GM23338 (cell line): ENCODE measurements around the gene NR1I2. TPM values are rescaled to one million over a fixed set of nuclear protein-coding genes. Genes with fewer than 3 reads are reported as not detected.

Source experiments
- ATAC-seq: fragments of 200-7000 bp; cut with Tn5 transposase; 3 replicates; pipeline ENCODE4 v1.9.1; 2020
- DNase-seq: peaks from one replicate; pipeline ENCODE4 v3.0.0-alpha.2; 2015; ENCODE audit warnings: low spot score
- H2AFZ ChIP-seq: fragments of 200-600 bp; sonication (generic); 2 replicates; pipeline ENCODE4 v1.8.0; 2016; ENCODE audit warnings: antibody characterized with exemption, mild to moderate bottlenecking, moderate library complexity
- H3F3A ChIP-seq: fragments of 200-600 bp; sonication (generic); replicated peaks from 2 replicates; pipeline ENCODE4 v1.8.0; 2017; ENCODE audit warnings: antibody characterized with exemption, mixed run types, low read depth
- H3K27ac ChIP-seq: fragments of 200-600 bp; sonication (generic); 2 replicates; pipeline ENCODE4 v1.6.1; 2016; ENCODE audit warnings: low read depth
- H3K27me3 ChIP-seq: fragments of 200-600 bp; sonication (generic); 2 replicates; pipeline ENCODE4 v1.8.0; 2016; ENCODE audit warnings: mild to moderate bottlenecking, mixed run types, moderate library complexity; ENCODE audit not compliant: insufficient read depth
- H3K36me3 ChIP-seq: fragments of 200-600 bp; sonication (generic); 2 replicates; pipeline ENCODE4 v1.8.0; 2016; ENCODE audit warnings: mild to moderate bottlenecking; ENCODE audit not compliant: insufficient read depth
- H3K4me1 ChIP-seq: fragments of 200-600 bp; sonication (generic); 2 replicates; pipeline ENCODE4 v1.8.0; 2016; ENCODE audit warnings: mild to moderate bottlenecking, moderate library complexity; ENCODE audit not compliant: insufficient read depth
- H3K4me2 ChIP-seq: fragments of 200-600 bp; sonication (generic); 2 replicates; pipeline ENCODE4 v1.7.1; 2017; ENCODE audit warnings: mixed run types
- H3K4me3 ChIP-seq: fragments of 200-600 bp; sonication (generic); 2 replicates; pipeline ENCODE4 v1.6.1; 2016; ENCODE audit warnings: mixed run types
- H3K79me2 ChIP-seq: fragments of 200-600 bp; sonication (generic); replicated peaks from 2 replicates; pipeline ENCODE4 v1.8.0; 2017; ENCODE audit warnings: mild to moderate bottlenecking; ENCODE audit not compliant: insufficient read depth
- H3K9me2 ChIP-seq: fragments of 200-600 bp; sonication (generic); 2 replicates; pipeline ENCODE4 v1.8.0; 2017; ENCODE audit not compliant: insufficient read depth
- H4K20me1 ChIP-seq: fragments of 200-600 bp; sonication (generic); replicated peaks from 2 replicates; pipeline ENCODE4 v1.8.0; 2017; ENCODE audit warnings: mild to moderate bottlenecking; ENCODE audit not compliant: insufficient read depth
- H3K27ac Mint-ChIP-seq: 2 replicates; pipeline ENCODE4 v1.8.0; 2020; ENCODE audit warnings: inconsistent platforms, mild to moderate bottlenecking, moderate library complexity, mixed read lengths
- H3K27me3 Mint-ChIP-seq: 3 replicates; pipeline ENCODE4 v1.8.0; 2022; ENCODE audit warnings: low read depth, mild to moderate bottlenecking, moderate library complexity, mixed read lengths, inconsistent platforms; ENCODE audit not compliant: insufficient read depth, poor library complexity
- H3K36me3 Mint-ChIP-seq: 3 replicates; pipeline ENCODE4 v1.8.0; 2021; ENCODE audit warnings: low read depth, mild to moderate bottlenecking, inconsistent platforms, moderate library complexity, mixed read lengths
- H3K4me1 Mint-ChIP-seq: 3 replicates; pipeline ENCODE4 v1.8.0; 2020; ENCODE audit warnings: mild to moderate bottlenecking, inconsistent platforms, mixed read lengths
- H3K4me3 Mint-ChIP-seq: 3 replicates; pipeline ENCODE4 v1.8.0; 2021; ENCODE audit warnings: moderate library complexity, mild to moderate bottlenecking, inconsistent platforms, mixed read lengths
- H3K9me3 Mint-ChIP-seq: 3 replicates; pipeline ENCODE4 v1.8.0; 2020; ENCODE audit warnings: moderate library complexity, mild to moderate bottlenecking, inconsistent platforms, mixed read lengths
- EZH2phosphoT487 ChIP-seq: fragments of 200-600 bp; sonication (generic); IDR thresholded peaks from one replicate; pipeline ENCODE4 v1.8.1; 2018; ENCODE audit warnings: antibody characterized with exemption; ENCODE audit not compliant: unreplicated experiment
- polyA plus RNA-seq: library from polyadenylated mRNA; unstranded; fragments of >200 nt; fragmentation: Nextera tagmentation; extraction: Ambion mirVana; gene quantifications from 2 replicates; pipeline ENCODE4 v1.2.1, GENCODE V29; 2016
- total RNA-seq: library from RNA; depleted of rRNA; stranded (reverse); fragments of >200 nt; shearing (Covaris generic); gene quantifications from 2 replicates; pipeline ENCODE4 v1.2.3, GENCODE V29; 2014
- TF ChIP-seq, protein P1 (sequence below): fragments of 250-450 bp; sonication (Bioruptor Pico); IDR thresholded peaks from 2 replicates; pipeline ENCODE4 v1.5.0; 2020; ENCODE audit warnings: mild to moderate bottlenecking, moderate library complexity
- TF ChIP-seq, protein P2 (sequence below): IDR thresholded peaks from one replicate; pipeline ENCODE4 v1.6.1; 2018; ENCODE audit warnings: antibody characterized with exemption; ENCODE audit not compliant: unreplicated experiment
- TF ChIP-seq, protein P3 (sequence below), 2 experiments: fragments of 200-600 bp in 1 of 2; sonication (generic) in 1 of 2; conservative IDR thresholded peaks; 2 replicates each; pipeline versions ENCODE4 v1.5.1 to v1.6.1; 2016 to 2017; ENCODE audit warnings: antibody characterized with exemption in 2 of 2, low read depth in 2 of 2, mild to moderate bottlenecking in 2 of 2, moderate library complexity in 1 of 2
- TF ChIP-seq, protein P4 (sequence below): IDR thresholded peaks from 2 replicates; pipeline ENCODE4 v1.6.1; 2016; ENCODE audit warnings: antibody characterized with exemption

NR1I2 gene
- total and polyA plus RNA-seq, 2 experiments from 2014 or later: 0.89 to 4.4 TPM

GRCh38 chr3:119782460-119782859, 559 bp downstream of the NR1I2 start (continued):
- TF ChIP-seq, protein P1, sequence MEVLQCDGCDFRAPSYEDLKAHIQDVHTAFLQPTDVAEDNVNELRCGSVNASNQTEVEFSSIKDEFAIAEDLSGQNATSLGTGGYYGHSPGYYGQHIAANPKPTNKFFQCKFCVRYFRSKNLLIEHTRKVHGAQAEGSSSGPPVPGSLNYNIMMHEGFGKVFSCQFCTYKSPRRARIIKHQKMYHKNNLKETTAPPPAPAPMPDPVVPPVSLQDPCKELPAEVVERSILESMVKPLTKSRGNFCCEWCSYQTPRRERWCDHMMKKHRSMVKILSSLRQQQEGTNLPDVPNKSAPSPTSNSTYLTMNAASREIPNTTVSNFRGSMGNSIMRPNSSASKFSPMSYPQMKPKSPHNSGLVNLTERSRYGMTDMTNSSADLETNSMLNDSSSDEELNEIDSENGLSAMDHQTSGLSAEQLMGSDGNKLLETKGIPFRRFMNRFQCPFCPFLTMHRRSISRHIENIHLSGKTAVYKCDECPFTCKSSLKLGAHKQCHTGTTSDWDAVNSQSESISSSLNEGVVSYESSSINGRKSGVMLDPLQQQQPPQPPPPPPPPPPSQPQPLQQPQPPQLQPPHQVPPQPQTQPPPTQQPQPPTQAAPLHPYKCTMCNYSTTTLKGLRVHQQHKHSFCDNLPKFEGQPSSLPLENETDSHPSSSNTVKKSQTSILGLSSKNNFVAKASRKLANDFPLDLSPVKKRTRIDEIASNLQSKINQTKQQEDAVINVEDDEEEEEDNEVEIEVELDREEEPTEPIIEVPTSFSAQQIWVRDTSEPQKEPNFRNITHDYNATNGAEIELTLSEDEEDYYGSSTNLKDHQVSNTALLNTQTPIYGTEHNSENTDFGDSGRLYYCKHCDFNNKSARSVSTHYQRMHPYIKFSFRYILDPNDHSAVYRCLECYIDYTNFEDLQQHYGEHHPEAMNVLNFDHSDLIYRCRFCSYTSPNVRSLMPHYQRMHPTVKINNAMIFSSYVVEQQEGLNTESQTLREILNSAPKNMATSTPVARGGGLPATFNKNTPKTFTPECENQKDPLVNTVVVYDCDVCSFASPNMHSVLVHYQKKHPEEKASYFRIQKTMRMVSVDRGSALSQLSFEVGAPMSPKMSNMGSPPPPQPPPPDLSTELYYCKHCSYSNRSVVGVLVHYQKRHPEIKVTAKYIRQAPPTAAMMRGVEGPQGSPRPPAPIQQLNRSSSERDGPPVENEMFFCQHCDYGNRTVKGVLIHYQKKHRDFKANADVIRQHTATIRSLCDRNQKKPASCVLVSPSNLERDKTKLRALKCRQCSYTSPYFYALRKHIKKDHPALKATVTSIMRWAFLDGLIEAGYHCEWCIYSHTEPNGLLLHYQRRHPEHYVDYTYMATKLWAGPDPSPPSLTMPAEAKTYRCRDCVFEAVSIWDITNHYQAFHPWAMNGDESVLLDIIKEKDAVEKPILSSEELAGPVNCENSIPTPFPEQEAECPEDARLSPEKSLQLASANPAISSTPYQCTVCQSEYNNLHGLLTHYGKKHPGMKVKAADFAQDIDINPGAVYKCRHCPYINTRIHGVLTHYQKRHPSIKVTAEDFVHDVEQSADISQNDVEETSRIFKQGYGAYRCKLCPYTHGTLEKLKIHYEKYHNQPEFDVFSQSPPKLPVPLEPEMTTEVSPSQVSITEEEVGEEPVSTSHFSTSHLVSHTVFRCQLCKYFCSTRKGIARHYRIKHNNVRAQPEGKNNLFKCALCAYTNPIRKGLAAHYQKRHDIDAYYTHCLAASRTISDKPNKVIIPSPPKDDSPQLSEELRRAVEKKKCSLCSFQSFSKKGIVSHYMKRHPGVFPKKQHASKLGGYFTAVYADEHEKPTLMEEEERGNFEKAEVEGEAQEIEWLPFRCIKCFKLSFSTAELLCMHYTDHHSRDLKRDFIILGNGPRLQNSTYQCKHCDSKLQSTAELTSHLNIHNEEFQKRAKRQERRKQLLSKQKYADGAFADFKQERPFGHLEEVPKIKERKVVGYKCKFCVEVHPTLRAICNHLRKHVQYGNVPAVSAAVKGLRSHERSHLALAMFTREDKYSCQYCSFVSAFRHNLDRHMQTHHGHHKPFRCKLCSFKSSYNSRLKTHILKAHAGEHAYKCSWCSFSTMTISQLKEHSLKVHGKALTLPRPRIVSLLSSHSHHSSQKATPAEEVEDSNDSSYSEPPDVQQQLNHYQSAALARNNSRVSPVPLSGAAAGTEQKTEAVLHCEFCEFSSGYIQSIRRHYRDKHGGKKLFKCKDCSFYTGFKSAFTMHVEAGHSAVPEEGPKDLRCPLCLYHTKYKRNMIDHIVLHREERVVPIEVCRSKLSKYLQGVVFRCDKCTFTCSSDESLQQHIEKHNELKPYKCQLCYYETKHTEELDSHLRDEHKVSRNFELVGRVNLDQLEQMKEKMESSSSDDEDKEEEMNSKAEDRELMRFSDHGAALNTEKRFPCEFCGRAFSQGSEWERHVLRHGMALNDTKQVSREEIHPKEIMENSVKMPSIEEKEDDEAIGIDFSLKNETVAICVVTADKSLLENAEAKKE (CRISPR knock-in tag): no peak
- TF ChIP-seq, protein P2, sequence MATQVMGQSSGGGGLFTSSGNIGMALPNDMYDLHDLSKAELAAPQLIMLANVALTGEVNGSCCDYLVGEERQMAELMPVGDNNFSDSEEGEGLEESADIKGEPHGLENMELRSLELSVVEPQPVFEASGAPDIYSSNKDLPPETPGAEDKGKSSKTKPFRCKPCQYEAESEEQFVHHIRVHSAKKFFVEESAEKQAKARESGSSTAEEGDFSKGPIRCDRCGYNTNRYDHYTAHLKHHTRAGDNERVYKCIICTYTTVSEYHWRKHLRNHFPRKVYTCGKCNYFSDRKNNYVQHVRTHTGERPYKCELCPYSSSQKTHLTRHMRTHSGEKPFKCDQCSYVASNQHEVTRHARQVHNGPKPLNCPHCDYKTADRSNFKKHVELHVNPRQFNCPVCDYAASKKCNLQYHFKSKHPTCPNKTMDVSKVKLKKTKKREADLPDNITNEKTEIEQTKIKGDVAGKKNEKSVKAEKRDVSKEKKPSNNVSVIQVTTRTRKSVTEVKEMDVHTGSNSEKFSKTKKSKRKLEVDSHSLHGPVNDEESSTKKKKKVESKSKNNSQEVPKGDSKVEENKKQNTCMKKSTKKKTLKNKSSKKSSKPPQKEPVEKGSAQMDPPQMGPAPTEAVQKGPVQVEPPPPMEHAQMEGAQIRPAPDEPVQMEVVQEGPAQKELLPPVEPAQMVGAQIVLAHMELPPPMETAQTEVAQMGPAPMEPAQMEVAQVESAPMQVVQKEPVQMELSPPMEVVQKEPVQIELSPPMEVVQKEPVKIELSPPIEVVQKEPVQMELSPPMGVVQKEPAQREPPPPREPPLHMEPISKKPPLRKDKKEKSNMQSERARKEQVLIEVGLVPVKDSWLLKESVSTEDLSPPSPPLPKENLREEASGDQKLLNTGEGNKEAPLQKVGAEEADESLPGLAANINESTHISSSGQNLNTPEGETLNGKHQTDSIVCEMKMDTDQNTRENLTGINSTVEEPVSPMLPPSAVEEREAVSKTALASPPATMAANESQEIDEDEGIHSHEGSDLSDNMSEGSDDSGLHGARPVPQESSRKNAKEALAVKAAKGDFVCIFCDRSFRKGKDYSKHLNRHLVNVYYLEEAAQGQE: no peak

DNA sequence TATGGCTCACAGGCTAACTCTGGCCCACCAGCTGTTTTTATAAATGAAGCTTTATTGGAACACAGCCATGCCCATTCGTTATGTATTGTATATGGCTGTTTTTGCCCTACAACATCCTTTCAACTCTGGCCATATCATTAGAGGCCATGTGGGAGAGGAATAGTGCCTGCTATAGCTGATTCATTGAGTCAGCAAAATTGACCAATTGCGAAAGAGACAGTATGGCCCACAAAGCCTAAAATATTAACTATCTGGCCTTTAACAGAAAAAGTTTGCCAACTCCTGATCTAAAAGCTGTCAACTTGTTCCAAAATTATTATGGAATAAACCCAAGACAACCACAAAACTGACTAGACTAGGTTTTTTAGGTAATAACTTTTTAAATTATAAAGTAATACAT, 1.4 kb downstream of the NR1I2 start:
- Histone ChIP-seq H3K36me3 (no peaks in the 10 kb centered on the region), H2AFZ (no peak overlapping the region), H3F3A (no peaks in the 10 kb centered on the region), H3K9me2 (no peaks in the 10 kb centered on the region), H3K4me3 (no peak overlapping the region), H4K20me1 (no peaks in the 10 kb centered on the region), H3K4me2 (no peak overlapping the region), H3K4me1 (no peaks in the 10 kb centered on the region), H3K27me3 (no peaks in the 10 kb centered on the region), H3K79me2 (no peaks in the 10 kb centered on the region), H3K27ac (no peak overlapping the region)
- no peaks in the 10 kb centered on the region for H3K27me3 Mint-ChIP-seq
- no peaks in the 10 kb centered on the region for H3K4me1 Mint-ChIP-seq
- no peak overlapping the region for H3K27ac Mint-ChIP-seq
- DNase-seq (no peak), ATAC-seq (no peak)
- H3K9me3 Mint-ChIP-seq: no peaks in the 10 kb centered on the region; the same call in 2 of the 3 replicates
- H3K4me3 Mint-ChIP-seq: no peak overlapping the region
- H3K36me3 Mint-ChIP-seq: no peaks in the 10 kb centered on the region
- TF ChIP-seq, protein P3, sequence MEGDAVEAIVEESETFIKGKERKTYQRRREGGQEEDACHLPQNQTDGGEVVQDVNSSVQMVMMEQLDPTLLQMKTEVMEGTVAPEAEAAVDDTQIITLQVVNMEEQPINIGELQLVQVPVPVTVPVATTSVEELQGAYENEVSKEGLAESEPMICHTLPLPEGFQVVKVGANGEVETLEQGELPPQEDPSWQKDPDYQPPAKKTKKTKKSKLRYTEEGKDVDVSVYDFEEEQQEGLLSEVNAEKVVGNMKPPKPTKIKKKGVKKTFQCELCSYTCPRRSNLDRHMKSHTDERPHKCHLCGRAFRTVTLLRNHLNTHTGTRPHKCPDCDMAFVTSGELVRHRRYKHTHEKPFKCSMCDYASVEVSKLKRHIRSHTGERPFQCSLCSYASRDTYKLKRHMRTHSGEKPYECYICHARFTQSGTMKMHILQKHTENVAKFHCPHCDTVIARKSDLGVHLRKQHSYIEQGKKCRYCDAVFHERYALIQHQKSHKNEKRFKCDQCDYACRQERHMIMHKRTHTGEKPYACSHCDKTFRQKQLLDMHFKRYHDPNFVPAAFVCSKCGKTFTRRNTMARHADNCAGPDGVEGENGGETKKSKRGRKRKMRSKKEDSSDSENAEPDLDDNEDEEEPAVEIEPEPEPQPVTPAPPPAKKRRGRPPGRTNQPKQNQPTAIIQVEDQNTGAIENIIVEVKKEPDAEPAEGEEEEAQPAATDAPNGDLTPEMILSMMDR (conservative IDR thresholded peaks at IDR 0.05; ENCODE audit: low read depth in 2 of 2): no peak
- no peak for TF ChIP-seq EZH2phosphoT487
- TF ChIP-seq, protein P4, sequence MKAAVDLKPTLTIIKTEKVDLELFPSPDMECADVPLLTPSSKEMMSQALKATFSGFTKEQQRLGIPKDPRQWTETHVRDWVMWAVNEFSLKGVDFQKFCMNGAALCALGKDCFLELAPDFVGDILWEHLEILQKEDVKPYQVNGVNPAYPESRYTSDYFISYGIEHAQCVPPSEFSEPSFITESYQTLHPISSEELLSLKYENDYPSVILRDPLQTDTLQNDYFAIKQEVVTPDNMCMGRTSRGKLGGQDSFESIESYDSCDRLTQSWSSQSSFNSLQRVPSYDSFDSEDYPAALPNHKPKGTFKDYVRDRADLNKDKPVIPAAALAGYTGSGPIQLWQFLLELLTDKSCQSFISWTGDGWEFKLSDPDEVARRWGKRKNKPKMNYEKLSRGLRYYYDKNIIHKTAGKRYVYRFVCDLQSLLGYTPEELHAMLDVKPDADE: no peak
